Peyer's patch (tissue), 4 donors: ENCODE results near the gene GMIP.

Source experiments
- CTCF ChIP-seq, 6 experiments: fragments of 450-650 bp in 4 of 6; fragments of 200-600 bp in 2 of 6; sonication (generic) in 1 of 6; IDR thresholded peaks; one replicate each; pipeline ENCODE4 v1.5.1; 2017 to 2019; ENCODE audit warnings: antibody characterized with exemption in 6 of 6, mild to moderate bottlenecking in 3 of 6, moderate library complexity in 1 of 6
- POLR2A ChIP-seq, 2 donors: fragments of 450-650 bp; IDR thresholded peaks; one replicate each; pipeline ENCODE4 v1.5.1; 2017; ENCODE audit warnings: antibody characterized with exemption in 2 of 2, mild to moderate bottlenecking in 2 of 2, moderate library complexity in 2 of 2

GRCh38 chr19:19653597-19654147, 10.2 kb upstream of the GMIP start:
- TF ChIP-seq CTCF (IDR thresholded peaks at IDR 0.05) (no peak), POLR2A (IDR thresholded peaks at IDR 0.05) (no peak)
